Natural killer cell (primary cell): ENCODE measurements around the gene GUCY2C. TPM values are rescaled to one million over a fixed set of nuclear protein-coding genes. Genes with fewer than 3 reads are reported as not detected.

Experiments used
- ATAC-seq, 3 donors: fragments of 150-1000 bp in 2 of 3; fragments of 200-7000 bp in 1 of 3; cut with Tn5 transposase; 1 replicate in 1 of 3; 2 replicates in 2 of 3; pipeline ENCODE4 v1.10.0; 2021; ENCODE audit warnings: mild to moderate bottlenecking in 2 of 3, moderate library complexity in 2 of 3
- DNase-seq, 2 donors: peaks; one replicate each; pipeline versions ENCODE4 v3.0.0 to v3.0.0-alpha.2; 2013 to 2021; ENCODE audit warnings: mixed read lengths in 1 of 2
- H3K27ac ChIP-seq: one replicate; pipeline ENCODE4 v1.5.1; 2013; ENCODE audit warnings: mild to moderate bottlenecking, low read length
- H3K27me3 ChIP-seq: one replicate; pipeline ENCODE4 v1.6.1; 2013; ENCODE audit warnings: low read length; ENCODE audit not compliant: control insufficient read depth, insufficient read depth
- H3K36me3 ChIP-seq: one replicate; pipeline ENCODE4 v1.6.1; 2013; ENCODE audit warnings: low read length; ENCODE audit not compliant: control insufficient read depth, insufficient read depth
- H3K4me1 ChIP-seq: one replicate; pipeline ENCODE4 v1.6.1; 2013; ENCODE audit warnings: low read length; ENCODE audit not compliant: control insufficient read depth, insufficient read depth
- H3K4me3 ChIP-seq: one replicate; pipeline ENCODE4 v1.5.1; 2013; ENCODE audit warnings: low read length
- H3K9me3 ChIP-seq: one replicate; pipeline ENCODE4 v1.6.1; 2013; ENCODE audit warnings: low read length; ENCODE audit not compliant: control insufficient read depth, insufficient read depth
- H3K27ac Mint-ChIP-seq, 2 donors: one replicate each; pipeline ENCODE4 v1.8.0; 2022; ENCODE audit warnings: mild to moderate bottlenecking in 2 of 2, mixed read lengths in 2 of 2, moderate library complexity in 1 of 2
- H3K27me3 Mint-ChIP-seq, 2 donors: one replicate each; pipeline ENCODE4 v1.8.0; 2022; ENCODE audit warnings: low read depth in 2 of 2, mixed read lengths in 2 of 2
- H3K36me3 Mint-ChIP-seq: one replicate; pipeline ENCODE4 v1.8.0; 2022; ENCODE audit warnings: mixed read lengths
- H3K4me1 Mint-ChIP-seq, 2 donors: one replicate each; pipeline ENCODE4 v1.8.0; 2022; ENCODE audit warnings: mixed read lengths in 2 of 2
- H3K4me3 Mint-ChIP-seq: one replicate; pipeline ENCODE4 v1.8.0; 2022; ENCODE audit warnings: mild to moderate bottlenecking, moderate library complexity, mixed read lengths
- H3K9me3 Mint-ChIP-seq, 2 donors: one replicate each; pipeline ENCODE4 v1.8.0; 2022; ENCODE audit warnings: mixed read lengths in 2 of 2
- CTCF ChIP-seq: fragments of 200-600 bp; IDR thresholded peaks from one replicate; pipeline ENCODE4 v1.8.0; 2022; ENCODE audit warnings: antibody characterized with exemption
- WGBS: methylation state at CpG from one replicate; pipeline ENCODE4 v1.1.7; 2013; ENCODE audit warnings: missing lambda C conversion rate; ENCODE audit not compliant: insufficient coverage; 5-methylcytosine and 5-hydroxymethylcytosine counted together
- intact Hi-C: fragments of 100-400 bp; cut with micrococcal nuclease; formaldehyde crosslinking; loops from one replicate; pipeline ENCODE4 v1.14.2; 2022
- total RNA-seq, 4 donors: library from RNA; stranded (reverse); fragments of 120-200 nt in 1 of 4; gene quantifications; one replicate each; pipeline versions ENCODE4 v1.2.3 to v1.2.4, GENCODE V29; 2013 to 2022

Gene GUCY2C
- total RNA-seq, 3 donors from 2014 or later (not counting 1 experiment from before 2014, with no cell fraction given), result not detected

- 96% methylated on average over 9 of the region's 9 CpGs for WGBS
- no peak overlapping the region for H3K4me3 Mint-ChIP-seq
- H3K9me3 ChIP-seq, result no peaks in the 10 kb centered on the region
- H3K27me3 Mint-ChIP-seq, result peaks cover 14 to 17% of the 10 kb centered on the region in 2 donors
- H3K4me3 ChIP-seq, result no peak overlapping the region
- H3K4me1 Mint-ChIP-seq, result no peaks in the 10 kb centered on the region
- H3K27me3 ChIP-seq, result no peaks in the 10 kb centered on the region
- TF ChIP-seq CTCF, result no peak
- H3K27ac ChIP-seq, result no peak overlapping the region
- no peaks in the 10 kb centered on the region for H3K4me1 ChIP-seq
- DNase-seq (no peak), ATAC-seq (no peak)
- no peaks in the 10 kb centered on the region for H3K9me3 Mint-ChIP-seq
- H3K27ac Mint-ChIP-seq, result no peak overlapping the region
- intact Hi-C loops, result no loop called here
- no peaks in the 10 kb centered on the region for H3K36me3 Mint-ChIP-seq
- H3K36me3 ChIP-seq, result no peaks in the 10 kb centered on the region
Observed at GRCh38 chr12:14656846-14657245, 39.6 kb downstream of the GUCY2C start.

- Mint-ChIP-seq H3K9me3 (no peaks in the 10 kb centered on the region), H3K27ac (no peak overlapping the region), H3K4me3 (no peak overlapping the region), H3K27me3 (peaks cover 11 to 25% of the 10 kb centered on the region in 2 donors), H3K4me1 (no peaks in the 10 kb centered on the region), H3K36me3 (no peaks in the 10 kb centered on the region)
- intact Hi-C loops, result no loop called here
- no peak overlapping the region for H3K27ac ChIP-seq
- no peak overlapping the region for H3K4me3 ChIP-seq
- no peaks in the 10 kb centered on the region for H3K36me3 ChIP-seq
- ATAC-seq (no peak), DNase-seq (no peak)
- 86% methylated on average over 1 of the region's 1 CpG for WGBS
- TF ChIP-seq CTCF, result no peak
- no peaks in the 10 kb centered on the region for H3K27me3 ChIP-seq
- H3K4me1 ChIP-seq, result no peaks in the 10 kb centered on the region
- no peaks in the 10 kb centered on the region for H3K9me3 ChIP-seq
Observed at GRCh38 chr12:14655284-14655683, 41.1 kb downstream of the GUCY2C start.

- no peaks in the 10 kb centered on the region for H3K4me1 ChIP-seq
- no peak for TF ChIP-seq CTCF
- H3K36me3 ChIP-seq, result no peaks in the 10 kb centered on the region
- H3K27ac ChIP-seq, result no peak overlapping the region
- no peaks in the 10 kb centered on the region for H3K9me3 ChIP-seq
- no peaks in the 10 kb centered on the region for H3K4me1 Mint-ChIP-seq
- no peak for DNase-seq
- intact Hi-C loops, result no loop called here
- H3K27ac Mint-ChIP-seq, result no peak overlapping the region
- no peaks in the 10 kb centered on the region for H3K27me3 ChIP-seq
- no peaks in the 10 kb centered on the region for H3K9me3 Mint-ChIP-seq
- H3K4me3 Mint-ChIP-seq, result no peak overlapping the region
- H3K4me3 ChIP-seq, result no peak overlapping the region
- ATAC-seq, result no peak
- H3K27me3 Mint-ChIP-seq, result peaks cover 11 to 25% of the 10 kb centered on the region in 2 donors
- no peaks in the 10 kb centered on the region for H3K36me3 Mint-ChIP-seq
Observed at GRCh38 chr12:14654842-14655241, 41.6 kb downstream of the GUCY2C start.

- intact Hi-C loops, result no loop called here
- Mint-ChIP-seq H3K27me3 (peaks cover 10 to 20% of the 10 kb centered on the region in 2 donors), H3K4me3 (no peak overlapping the region), H3K27ac (no peak overlapping the region), H3K4me1 (no peaks in the 10 kb centered on the region), H3K36me3 (no peaks in the 10 kb centered on the region), H3K9me3 (no peaks in the 10 kb centered on the region)
- TF ChIP-seq CTCF, result no peak
- DNase-seq, result no peak
- Histone ChIP-seq H3K36me3 (no peaks in the 10 kb centered on the region), H3K27ac (no peak overlapping the region), H3K4me3 (no peak overlapping the region), H3K27me3 (no peaks in the 10 kb centered on the region), H3K4me1 (no peaks in the 10 kb centered on the region), H3K9me3 (no peaks in the 10 kb centered on the region)
- 88% methylated on average over 2 of the region's 4 CpGs for WGBS
- no peak for ATAC-seq
Observed at GRCh38 chr12:14654416-14654815, 42.0 kb downstream of the GUCY2C start.
